Stimulated activated CD8-positive, alpha-beta memory T cell treated with anti-CD3 and anti-CD28 coated beads, Interleukin-7, amount 100 ng/mL, for 24 hours (primary cell): Measurements from ENCODE around the gene LIG4.
"Not testable (repeated sequence)": the region's sequence is repeated elsewhere in the genome, so short reads cannot be mapped to it uniquely, and the experiment has no call there.

Source experiments
- DNase-seq: peaks from one replicate; pipeline ENCODE4 v3.0.0-alpha.2; 2020; ENCODE audit warnings: low read depth

LIG4 gene

DNA sequence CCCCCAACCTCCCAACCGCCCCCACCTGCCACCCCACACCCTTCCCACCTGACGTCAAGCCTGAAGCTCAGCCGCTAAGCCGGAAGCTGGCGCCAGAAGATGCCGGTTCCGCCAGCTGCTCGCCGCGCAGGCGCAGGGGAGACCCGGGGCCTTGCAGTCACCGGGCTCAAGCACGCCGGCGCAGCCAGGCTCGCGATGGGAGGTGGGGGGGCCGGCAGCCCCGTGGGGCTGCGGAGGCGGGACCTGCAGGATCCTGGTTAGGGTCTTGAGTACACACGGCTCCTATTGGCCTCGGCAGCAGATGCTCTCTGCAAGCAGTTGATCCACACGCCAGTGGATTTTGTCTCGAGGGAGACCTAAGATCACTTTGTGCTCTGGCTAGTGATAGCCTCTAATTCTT lies at the start of gene LIG4:
TSS of gene LIG4 (minus strand) at position 101 of the 400 bp plus-strand sequence. CDS start 4,268 bp downstream, outside the sequence.
- peak; percentile 80 for DNase-seq

DNA sequence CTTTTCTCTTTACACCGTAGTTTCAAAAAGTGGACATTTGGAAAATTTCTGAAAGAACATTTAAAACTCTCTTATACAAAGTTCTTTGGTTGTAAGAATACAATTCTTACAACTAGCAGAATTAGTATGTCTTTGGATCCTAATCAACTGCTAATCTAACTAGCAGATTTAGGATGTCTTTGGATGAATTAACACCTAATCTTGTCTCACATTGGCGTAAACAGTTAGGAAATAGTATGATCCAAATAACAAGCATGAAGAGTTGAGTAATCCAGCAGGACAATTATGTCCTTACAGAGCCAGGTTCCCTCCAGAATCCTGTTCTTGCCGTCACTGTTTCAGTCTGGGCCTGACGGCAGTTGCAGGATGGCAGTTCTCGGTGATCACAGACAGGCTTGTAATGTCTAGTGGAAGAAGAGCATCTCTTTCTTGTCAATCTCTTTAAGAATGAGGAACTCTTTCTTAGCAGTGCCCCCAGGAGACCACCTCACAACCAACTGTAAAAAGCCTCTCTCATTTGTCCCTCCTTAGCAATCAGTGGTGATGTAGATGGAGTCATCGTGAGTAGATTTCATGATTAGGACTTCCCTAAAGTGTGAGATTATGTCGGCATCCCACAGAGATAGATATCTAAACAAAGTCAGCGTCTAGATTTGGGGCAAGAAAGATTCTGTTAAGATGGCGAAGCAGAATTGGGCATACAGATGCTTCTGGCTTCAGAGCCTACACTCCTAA lies 48.5 kb upstream of the LIG4 start:
- no peak for DNase-seq

DNA sequence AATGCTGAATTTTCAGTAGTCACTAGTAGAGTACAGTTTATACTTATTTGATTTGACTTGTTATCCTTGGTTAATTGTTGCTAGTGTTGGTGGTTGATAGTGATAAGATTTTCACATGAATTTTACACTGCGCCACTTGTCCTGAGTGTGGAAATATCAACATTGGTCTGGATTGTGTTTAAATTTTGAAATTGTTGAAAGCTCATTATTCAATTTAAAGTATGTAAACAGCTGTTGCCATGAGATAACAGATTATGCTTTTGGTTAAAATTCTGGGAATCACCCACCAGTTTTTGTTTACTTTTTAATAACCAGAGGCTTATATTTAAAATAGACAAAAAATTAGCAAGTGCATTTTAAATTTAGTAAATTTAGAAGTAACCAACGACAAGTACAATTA lies 41.9 kb upstream of the LIG4 start:
- DNase-seq: no peak

DNA sequence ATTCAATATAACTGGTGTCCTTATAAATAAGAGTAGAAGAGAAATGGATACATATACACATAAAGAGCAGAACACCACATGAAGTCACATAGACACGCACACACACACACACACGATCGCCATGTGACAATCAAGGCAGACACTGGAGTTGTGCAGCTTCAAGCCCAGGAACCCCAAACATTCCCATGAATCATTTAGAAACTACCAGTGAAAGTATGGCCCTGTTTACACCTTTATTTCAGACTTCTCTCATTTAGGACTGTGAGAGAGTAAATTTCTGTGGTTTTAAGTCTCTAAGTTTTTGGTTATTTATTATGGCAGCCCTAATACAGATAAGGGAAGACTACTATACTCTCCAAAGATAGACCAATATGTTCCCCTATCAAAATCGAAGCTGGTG lies 33.8 kb upstream of the LIG4 start:
- no peak for DNase-seq

DNA sequence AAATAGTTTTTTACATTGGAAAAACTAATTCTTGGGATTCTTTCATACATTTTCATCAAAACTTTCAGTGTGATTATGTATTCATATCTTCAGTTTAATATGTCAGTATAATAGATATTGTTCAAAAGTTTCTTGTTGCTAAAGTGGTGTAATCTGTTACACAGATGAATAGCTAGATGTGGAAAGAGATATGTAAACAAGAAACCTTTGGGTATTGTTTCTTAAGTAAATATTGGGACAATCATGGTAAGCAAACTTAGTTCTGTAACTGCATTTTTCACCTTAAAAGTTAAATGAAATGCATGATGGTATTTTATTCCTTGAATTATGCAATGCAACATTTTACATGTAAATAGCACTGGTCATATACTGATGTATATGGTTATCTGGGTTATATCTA lies 15.0 kb upstream of the LIG4 start:
- no peak for DNase-seq

DNA sequence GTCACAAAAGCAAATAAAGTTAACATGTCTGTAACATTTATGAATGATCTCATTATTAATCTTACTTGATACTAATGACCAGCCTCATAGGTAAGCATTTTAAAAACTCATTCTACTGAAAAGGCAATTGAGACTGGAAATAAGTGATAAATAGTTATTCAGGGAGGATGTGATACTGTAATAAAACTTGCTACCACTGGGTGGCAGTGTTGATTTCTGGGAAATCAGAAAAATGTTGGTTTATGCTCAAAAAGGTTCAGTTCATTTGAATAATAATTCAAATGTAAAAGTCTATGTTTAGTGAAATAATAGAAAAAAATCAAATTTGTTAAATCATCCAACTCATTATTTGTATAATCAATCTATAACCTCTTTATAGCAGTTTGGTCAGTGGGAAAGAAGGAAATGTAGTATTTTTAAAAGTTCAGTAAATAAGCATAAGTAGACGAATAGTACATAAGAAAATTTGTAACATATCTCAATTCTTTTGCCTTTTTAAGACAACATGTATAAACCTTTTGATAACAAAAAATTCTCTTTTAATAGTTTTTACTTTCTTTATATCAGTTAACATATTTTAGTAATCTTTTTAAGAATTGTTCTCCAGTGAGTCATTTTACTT lies 12.4 kb upstream of the LIG4 start:
- DNase-seq: no peak

DNA sequence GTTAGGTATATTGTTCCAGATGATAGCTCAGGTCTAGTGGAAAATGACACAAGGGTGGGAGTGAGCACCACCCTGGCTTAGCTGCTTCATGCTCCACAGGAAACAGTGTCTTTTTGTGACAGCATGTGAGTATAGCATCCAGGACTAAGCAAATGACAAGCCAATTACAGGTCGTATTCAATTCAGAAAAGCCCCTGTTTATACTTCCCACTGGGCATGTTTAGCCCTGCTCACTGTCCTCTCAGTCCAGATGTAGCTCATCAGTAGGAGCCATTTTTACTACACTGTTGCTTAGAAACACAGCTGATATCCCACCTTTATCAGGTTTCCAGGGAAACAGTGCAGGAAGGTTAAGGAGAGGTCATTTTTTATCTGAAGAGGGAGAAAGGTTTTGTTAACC lies 10.8 kb upstream of the LIG4 start:
- no peak for DNase-seq

DNA sequence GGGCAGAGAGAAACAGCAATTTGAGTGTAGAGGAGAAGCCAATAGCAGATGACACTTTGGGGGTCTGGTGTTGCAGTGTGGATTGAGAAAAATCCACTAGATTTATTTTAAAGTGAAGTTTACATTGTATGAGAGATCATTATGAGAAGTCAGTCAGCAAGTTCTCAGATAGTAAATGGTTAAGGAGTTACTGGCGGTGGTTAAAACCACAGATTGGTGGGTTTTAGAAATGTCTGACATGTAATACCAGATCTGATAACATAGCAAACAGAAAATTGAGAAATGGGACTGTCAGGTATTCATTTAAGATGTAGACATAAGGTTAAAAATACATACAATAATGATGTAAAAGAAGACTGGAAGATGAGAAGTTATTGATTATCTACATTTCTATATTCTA lies 10.1 kb upstream of the LIG4 start:
- DNase-seq: no peak

DNA sequence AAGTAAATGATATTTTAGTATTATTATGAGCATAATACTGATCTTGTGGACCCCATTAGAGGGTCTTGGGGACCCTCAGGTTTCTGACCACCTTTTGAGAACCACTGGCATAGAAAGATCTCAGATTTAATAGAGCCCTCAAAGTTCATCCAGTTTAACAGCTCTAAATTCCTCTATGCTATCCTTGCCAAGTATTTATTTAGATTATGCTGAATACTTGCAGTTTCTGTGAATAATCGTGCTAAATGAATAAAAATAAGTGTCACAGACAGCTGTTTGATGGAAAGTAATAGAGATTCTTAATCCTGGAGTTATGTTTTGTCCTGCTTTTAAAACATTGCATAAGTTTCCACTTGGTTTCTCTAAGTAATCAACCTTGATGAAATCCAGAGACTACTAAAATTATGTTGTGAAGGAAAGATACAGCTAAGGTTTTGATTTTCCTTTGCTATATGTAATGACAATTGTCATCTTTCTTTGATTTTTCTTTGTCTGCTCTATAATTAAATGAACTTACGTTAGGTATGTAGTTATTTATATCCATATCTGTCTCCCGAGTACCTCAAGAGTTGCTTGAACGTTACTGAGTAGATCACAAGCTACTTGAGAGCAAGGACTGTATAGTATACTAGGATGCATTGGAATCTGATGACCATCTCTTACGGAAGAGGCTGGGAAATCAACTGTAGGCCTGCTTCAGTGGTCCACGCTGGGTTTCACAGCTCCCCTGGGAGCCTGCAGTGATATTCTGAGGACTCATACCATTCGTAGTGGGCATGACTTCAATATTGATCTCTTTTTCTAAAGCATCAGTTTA lies 8.6 kb upstream of the LIG4 start:
- no peak for DNase-seq

DNA sequence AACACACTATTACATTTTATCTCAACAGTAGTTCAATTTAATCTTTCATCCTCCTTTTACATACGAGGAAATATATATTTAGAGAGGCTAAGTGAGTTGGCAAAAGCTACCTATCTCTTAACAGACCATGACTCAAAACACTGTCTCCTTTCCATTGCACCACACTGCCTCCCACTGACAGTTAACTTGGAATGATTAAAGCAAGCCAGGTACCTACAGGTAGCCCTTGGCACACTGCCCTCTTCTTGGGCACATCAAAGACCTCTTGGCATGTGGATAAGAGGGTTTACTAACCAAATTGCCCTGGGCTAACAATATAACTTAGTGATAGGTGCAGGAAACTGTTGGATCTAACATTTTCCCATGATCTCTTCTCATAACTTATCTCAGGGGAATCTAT lies 4.7 kb upstream of the LIG4 start:
- DNase-seq: no peak

DNA sequence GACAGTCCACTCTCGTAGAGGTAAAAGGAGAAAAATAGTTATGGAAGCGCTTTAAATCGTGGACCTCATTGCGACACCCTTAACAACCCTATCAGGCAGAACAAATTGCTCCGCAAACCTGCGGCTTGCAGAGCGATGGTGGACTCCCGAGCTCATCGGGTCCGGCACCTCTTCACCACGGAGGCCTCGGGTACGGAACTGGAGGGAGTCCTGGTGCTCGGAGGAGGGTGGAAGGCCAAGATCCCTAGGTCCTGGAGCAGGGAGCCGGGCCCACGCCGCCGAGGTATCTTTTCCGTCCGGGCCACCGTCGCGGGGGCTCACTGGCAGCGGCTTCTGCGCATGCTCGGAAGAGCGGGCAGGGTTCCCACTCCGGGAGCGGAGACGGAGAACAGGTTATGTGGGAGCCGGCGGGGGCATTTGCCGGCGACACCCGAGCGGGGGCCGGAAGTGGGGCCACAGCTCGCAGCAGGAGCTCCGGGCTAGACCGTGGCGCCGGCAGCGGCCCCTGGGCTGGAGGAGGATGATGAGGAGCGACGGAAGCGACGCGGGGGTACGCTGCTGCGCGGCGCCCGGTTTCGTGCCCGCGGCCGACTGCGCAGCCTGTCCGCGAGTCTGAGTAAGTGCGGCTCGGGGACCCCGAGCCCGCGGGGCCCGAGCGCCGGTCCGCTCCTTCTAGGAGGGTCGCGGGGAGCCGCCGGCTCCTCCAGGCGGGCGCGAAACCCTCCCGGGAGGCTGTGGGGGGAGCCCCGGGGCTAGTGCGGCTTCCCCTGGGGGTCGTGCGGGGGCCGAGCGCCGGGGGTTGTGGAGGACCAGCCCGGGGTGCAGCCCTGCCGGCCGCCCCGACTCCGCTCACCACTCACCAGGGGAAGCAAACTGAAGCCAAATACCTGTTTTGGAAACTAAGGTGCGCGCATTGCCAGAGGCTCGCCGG lies 3.0 kb upstream of the LIG4 start, which contains the start of gene ABHD13:
TSS of gene ABHD13 (plus strand) at position 349 of the 931 bp plus-strand sequence. CDS start 10,827 bp downstream, outside the sequence.
- peak; percentile 72 for DNase-seq

DNA sequence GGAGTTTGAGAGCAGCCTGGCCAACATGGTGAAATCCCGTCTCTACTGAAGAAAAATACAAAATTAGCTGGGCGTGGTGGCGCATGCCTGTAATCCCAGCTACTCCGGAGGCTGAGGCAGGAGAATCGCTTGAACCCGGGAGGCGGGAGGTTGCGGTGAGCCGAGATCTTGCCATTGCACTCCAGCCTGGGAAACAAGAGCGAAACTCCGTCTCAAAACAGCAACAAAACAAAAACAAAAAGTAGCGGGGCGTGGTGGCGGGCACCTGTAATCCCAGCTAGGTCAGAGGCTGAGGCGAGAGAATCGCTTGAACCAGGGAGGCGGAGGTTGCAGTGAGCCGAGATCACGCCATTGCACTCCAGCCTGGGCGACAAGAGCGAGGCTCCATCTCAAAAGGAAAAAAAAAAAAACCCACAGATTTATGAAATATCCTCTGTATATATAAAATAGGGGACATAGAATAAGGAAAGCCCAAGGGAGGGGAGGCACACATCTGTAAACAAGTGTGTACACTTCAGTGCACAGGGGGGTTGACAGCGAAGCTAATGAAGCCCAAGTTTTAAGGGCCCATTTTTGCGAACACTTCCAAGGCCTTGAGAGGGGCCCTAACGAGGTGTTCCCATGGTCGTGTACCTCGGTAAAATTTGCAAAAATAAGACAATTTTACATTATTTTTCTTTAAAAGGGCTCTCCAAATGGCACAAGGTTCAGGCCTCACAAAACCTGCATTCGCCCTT lies 2.1 kb upstream of the LIG4 start:
- not testable (repeated sequence) for DNase-seq

DNA sequence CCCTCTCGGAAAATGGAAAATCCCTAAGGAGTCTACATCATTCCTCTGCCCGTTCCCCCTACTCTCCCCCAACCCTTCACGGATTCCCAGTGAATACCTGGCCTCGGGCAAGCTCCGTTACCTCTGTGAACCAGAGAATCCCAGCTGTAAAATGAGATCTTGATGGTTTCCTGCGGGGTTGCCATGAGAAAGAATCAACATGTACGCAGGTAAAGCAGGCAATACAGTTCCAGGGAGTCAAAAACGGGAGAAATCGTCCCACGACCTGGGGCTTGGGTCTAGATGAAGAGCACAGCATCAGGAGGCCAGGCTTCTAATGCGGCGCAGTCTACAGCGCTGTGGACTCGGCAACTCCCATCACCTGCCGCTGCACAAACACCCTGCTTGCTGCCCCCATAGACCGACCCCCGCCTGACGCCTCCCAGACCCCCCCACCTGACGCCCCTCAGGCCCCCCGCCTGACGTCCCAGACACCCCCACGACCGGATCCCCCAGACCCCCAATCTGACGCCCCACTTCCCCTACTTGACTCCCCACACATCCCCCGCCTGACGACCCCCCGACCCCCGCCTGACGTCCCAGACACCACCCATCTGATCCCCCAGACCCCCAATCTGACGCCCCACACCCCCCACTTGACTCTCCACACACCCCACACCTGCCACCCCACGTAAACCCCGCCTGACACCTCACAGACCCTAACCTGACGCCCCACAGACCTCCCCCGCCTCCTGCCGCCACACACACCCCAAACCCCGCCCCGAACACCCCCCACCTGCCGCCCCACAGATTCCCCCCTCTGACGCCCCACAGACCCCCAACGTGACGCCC lies 680 bp downstream of the LIG4 start:
- DNase-seq: no peak

DNA sequence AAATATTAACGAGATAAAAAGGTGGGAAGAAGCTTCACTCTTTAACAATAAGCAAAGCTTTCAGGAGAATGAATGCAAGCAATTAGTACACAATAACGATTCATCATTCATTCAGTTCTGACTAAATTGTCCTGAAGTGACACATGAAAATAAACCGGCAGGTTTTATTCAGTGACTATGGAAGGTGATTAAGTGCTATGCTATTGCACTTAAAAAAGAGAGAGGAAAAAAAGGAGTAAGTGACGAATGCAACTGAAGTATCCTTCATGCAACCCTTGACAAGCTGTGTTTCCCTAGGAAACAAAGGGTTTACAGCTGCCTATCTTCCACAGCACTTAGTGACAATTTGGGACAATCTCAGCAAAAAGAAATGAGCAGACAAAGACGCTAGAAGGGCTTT lies 1.4 kb downstream of the LIG4 start:
- no peak for DNase-seq

DNA sequence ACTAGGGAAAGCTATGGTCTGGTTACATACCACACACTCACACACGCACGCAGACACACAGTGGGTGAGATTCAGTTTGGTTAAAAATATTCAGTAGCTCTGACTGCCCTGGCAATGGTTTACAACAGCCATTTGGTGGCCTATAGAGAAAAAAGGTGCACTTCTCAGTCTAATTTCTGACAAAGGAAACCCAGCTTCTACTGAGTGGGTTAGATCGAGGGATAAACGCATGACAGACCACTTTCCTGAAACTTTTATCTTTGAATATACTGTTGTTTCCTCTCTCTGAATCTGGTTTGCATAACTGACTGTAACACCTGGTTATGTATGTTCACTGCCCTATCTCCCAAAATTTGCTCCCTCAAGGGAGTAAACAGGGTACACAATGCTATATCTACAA lies 2.5 kb downstream of the LIG4 start:
- no peak for DNase-seq

DNA sequence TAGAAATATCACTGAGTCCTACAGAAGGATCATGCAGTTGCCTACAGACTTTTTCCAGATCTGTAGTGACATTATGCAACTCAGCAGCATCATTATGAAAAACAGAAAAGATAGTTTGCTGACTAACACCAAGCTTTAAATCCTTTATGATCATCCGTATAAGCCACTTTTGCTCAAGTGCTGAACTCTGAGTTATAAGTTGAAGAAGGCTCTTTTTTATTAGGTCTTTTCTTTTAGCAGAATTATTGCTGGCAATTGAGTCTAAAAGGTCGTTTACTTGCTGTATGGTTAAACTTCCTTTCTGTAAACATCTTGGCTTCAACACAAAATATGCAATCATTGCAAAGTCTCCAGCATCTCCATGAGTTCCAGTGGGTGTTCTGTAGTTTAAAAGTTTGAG lies 4.8 kb downstream of the LIG4 start:
- no peak for DNase-seq

DNA sequence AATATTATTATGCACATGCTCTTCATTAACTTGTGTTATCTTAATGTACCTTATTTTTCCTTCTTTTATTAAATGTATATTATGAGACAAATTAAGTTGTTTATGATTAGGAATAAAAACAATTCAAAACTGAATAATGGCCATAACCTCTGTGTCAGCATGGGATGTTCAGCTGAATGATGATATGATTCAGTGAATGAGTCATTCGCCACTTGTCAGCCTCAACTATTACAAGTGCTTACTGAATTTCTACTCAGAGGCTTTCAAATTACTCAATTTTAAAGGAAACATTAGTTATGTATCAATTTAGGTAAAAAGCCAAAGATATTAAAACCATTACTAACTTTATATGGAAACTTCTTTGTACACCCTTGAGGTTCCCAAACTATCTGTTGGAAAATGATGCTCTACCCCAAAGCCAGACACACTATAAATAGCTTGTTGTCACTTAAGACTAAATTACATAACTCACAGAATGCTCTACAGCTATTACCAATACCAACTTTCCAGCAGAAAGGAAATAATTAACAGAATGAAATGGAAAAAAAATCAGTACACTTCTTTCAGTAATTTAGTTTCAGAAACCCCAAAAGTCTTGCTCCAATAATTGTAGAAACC lies 14.4 kb downstream of the LIG4 start:
- no peak for DNase-seq

DNA sequence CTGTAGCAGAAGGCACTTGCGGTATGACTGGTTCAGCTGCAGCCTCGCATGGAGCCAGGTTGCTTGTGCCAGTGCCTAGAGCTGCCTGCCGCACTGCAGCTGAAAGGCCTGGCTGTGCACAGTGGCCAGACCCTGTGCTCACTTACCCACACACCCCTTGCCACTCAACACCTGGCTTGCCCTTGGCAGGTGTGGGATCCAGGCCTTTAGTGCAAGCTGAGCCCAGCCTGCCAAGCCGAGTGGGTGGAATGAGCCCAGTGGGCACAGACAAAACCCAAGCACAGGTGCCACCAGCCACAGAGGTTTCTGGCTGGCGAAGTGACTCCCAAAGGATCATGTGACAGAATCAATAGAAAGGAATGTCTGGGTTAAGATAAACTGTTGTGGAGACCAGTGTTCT lies 19.5 kb downstream of the LIG4 start:
- no peak for DNase-seq

DNA sequence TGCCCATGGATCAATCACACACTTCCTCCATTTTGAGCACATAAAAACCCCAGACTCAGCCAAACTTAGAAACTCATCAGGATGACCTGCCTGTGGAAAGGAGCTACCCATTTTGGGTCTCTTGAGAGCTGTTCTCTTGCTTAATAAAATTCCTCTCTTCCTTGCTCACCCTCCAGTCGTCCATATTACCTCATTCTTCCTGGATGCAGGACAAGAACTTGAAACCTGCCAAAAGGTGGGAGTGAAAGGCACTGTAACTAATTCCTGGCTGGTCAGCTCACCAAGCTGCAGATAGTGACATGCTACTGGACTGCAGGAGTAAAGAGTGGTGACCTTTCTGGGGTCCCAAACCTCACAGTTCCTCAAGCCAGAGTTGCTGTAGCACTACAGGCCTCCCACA lies 20.2 kb downstream of the LIG4 start:
- no peak for DNase-seq

DNA sequence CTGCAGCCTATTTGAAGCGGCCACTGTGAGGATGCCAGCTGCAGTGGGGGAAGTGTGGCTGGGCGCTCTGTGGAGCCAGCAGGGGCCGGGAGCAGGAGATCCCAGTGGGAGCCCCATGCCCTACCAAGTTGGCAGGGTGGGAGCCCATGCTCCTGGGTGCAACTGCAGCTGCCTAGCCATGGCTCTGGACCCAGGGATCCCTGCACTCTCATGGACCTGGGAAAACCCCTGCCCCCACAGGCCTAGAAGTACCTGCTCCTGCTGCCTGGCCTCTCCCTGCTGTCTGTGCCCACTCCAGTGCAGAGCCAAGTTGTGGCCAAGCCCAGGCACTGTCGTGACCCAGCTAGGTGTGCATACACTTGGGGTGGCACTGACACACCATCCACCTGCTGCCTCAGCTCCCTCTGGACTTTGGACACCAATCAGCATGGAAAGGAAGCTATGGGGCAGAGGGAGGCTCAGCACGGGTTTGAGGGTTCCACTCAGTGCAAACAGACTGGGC lies 20.9 kb downstream of the LIG4 start:
- no peak for DNase-seq
